Neural cell (in vitro differentiated cells): ENCODE data around the gene ODAD4. TPM values are rescaled to one million over a fixed set of nuclear protein-coding genes. Genes with fewer than 3 reads are reported as not detected.

Experiments used
- H2AFZ ChIP-seq: fragments of 200-600, 300-800 bp; sonication (generic), shearing (Covaris generic); 2 replicates; pipeline ENCODE4 v1.6.0; 2014; ENCODE audit warnings: low read depth, mild to moderate bottlenecking, antibody characterized with exemption, low read length, moderate library complexity
- H3F3A ChIP-seq: fragments of 200-600 bp; shearing (Covaris generic); 2 replicates; pipeline ENCODE4 v1.6.1; 2016; ENCODE audit warnings: mild to moderate bottlenecking, moderate library complexity, mixed read lengths, antibody characterized with exemption, low read length; ENCODE audit not compliant: insufficient read depth, poor library complexity, severe bottlenecking
- H3K27ac ChIP-seq: fragments of 200-600, 300-800 bp; sonication (generic), shearing (Covaris generic); 2 replicates; pipeline ENCODE4 v1.5.1; 2014; ENCODE audit warnings: mild to moderate bottlenecking, low read length, moderate library complexity
- H3K27me3 ChIP-seq: fragments of 300-800, 200-600 bp; sonication (generic), shearing (Covaris generic); 2 replicates; pipeline ENCODE4 v1.6.0; 2014; ENCODE audit warnings: mild to moderate bottlenecking, low read depth, low read length, moderate library complexity; ENCODE audit not compliant: insufficient read depth
- H3K36me3 ChIP-seq: fragments of 300-800, 200-600 bp; sonication (generic), shearing (Covaris generic); 2 replicates; pipeline ENCODE4 v1.5.1; 2014; ENCODE audit warnings: mild to moderate bottlenecking, antibody characterized with exemption, low read length, moderate library complexity; ENCODE audit not compliant: insufficient read depth
- H3K4me2 ChIP-seq: fragments of 300-800, 200-600 bp; sonication (generic), shearing (Covaris generic); 2 replicates; pipeline ENCODE4 v1.6.0; 2014; ENCODE audit warnings: mild to moderate bottlenecking, low read length
- H3K4me3 ChIP-seq: fragments of 300-800, 200-600 bp; sonication (generic), shearing (Covaris generic); 2 replicates; pipeline ENCODE4 v1.5.1; 2014; ENCODE audit warnings: mild to moderate bottlenecking, low read length, moderate library complexity
- H3K79me2 ChIP-seq: fragments of 200-600 bp; shearing (Covaris generic); replicated peaks from 2 replicates; pipeline ENCODE4 v1.6.0; 2014; ENCODE audit warnings: mild to moderate bottlenecking, low read length, moderate library complexity; ENCODE audit not compliant: insufficient read depth
- H3K9ac ChIP-seq: fragments of 300-800, 200-600 bp; sonication (generic), shearing (Covaris generic); 2 replicates; pipeline ENCODE4 v1.6.1; 2016; ENCODE audit warnings: mild to moderate bottlenecking, low read length, mixed read lengths
- H3K9me2 ChIP-seq: fragments of 200-600 bp; shearing (Covaris generic); 2 replicates; pipeline ENCODE4 v1.6.1; 2016; ENCODE audit warnings: mild to moderate bottlenecking, low read length, mixed read lengths; ENCODE audit not compliant: insufficient read depth
- H3K9me3 ChIP-seq: fragments of 200-600, 300-800 bp; sonication (generic), shearing (Covaris generic); 2 replicates; pipeline ENCODE4 v1.6.1; 2016; ENCODE audit warnings: mild to moderate bottlenecking, mixed run types, low read length, moderate library complexity, mixed read lengths
- H4K20me1 ChIP-seq: fragments of 200-600 bp; shearing (Covaris generic); 2 replicates; pipeline ENCODE4 v1.6.1; 2016; ENCODE audit warnings: mild to moderate bottlenecking, mixed run types; ENCODE audit not compliant: insufficient read depth
- CTCF ChIP-seq: fragments of 450-650 bp; IDR thresholded peaks from 2 replicates; pipeline ENCODE4 v1.5.1; 2014; ENCODE audit warnings: antibody characterized with exemption, mild to moderate bottlenecking, moderate library complexity; ENCODE audit not compliant: poor library complexity, severe bottlenecking
- EP300 ChIP-seq: fragments of 450-650 bp; conservative IDR thresholded peaks from 2 replicates; pipeline ENCODE4 v1.6.1; 2014; ENCODE audit warnings: antibody characterized with exemption, mild to moderate bottlenecking, moderate library complexity; ENCODE audit not compliant: poor library complexity, severe bottlenecking
- EZH2 ChIP-seq: fragments of 200-600, 300-800 bp; shearing (Covaris generic), sonication (generic); IDR thresholded peaks from 2 replicates; pipeline ENCODE4 v1.6.1; 2014; ENCODE audit warnings: antibody characterized with exemption, low read length, borderline replicate concordance, mild to moderate bottlenecking; ENCODE audit not compliant: insufficient read depth, poor library complexity, severe bottlenecking
- MXI1 ChIP-seq: fragments of 450-650 bp; conservative IDR thresholded peaks from 2 replicates; pipeline ENCODE4 v1.6.1; 2014; ENCODE audit warnings: antibody characterized with exemption, mild to moderate bottlenecking; ENCODE audit not compliant: poor library complexity, severe bottlenecking
- POLR2AphosphoS5 ChIP-seq: IDR thresholded peaks from 2 replicates; pipeline ENCODE4 v1.6.1; 2012
- RAD21 ChIP-seq: fragments of 450-650 bp; conservative IDR thresholded peaks from 2 replicates; pipeline ENCODE4 v1.6.1; 2014; ENCODE audit warnings: antibody characterized with exemption, mild to moderate bottlenecking, moderate library complexity
- REST ChIP-seq: IDR thresholded peaks from 2 replicates; pipeline ENCODE4 v1.6.1; 2012; ENCODE audit warnings: borderline replicate concordance
- SMC3 ChIP-seq: fragments of 450-650 bp; conservative IDR thresholded peaks from 2 replicates; pipeline ENCODE4 v1.6.1; 2014; ENCODE audit warnings: antibody characterized with exemption, mild to moderate bottlenecking, moderate library complexity; ENCODE audit not compliant: poor library complexity
- TAF1 ChIP-seq: IDR thresholded peaks from 2 replicates; pipeline ENCODE4 v1.6.1; 2012; ENCODE audit warnings: low read depth
- polyA plus RNA-seq: library from polyadenylated mRNA; depleted of rRNA; stranded (reverse); fragments of >200 nt; gene quantifications from 2 replicates; pipeline ENCODE4 v1.2.3, GENCODE V29; 2014

ODAD4 gene
- polyA plus RNA-seq, 1 donor from 2014 or later = 5.7 TPM

GRCh38 chr17:41967921-41968578 lies 37.6 kb downstream of the ODAD4 start:
- Histone ChIP-seq H3K4me3 (peak overlapping the region; percentile 91), H3F3A (no peaks in the 10 kb centered on the region), H3K79me2 (peaks cover 18% of the 10 kb centered on the region), H3K27ac (no peak overlapping the region), H3K9me2 (no peaks in the 10 kb centered on the region), H2AFZ (no peak overlapping the region), H3K9me3 (no peaks in the 10 kb centered on the region), H3K36me3 (peaks cover 5% of the 10 kb centered on the region), H3K9ac (peak overlapping the region; percentile 85), H3K27me3 (no peaks in the 10 kb centered on the region), H3K4me2 (no peak overlapping the region), H4K20me1 (no peaks in the 10 kb centered on the region)
- TF ChIP-seq MXI1 (no peak), TAF1 (no peak), RAD21 (no peak), CTCF (no peak), EP300 (no peak), SMC3 (no peak), EZH2 (no peak), POLR2AphosphoS5 (no peak), REST (no peak)

- Histone ChIP-seq H2AFZ (no peak overlapping the region), H3K9me2 (no peaks in the 10 kb centered on the region), H3K9ac (no peak overlapping the region), H3F3A (no peaks in the 10 kb centered on the region), H3K79me2 (peaks cover 18% of the 10 kb centered on the region), H3K27me3 (no peaks in the 10 kb centered on the region), H3K27ac (no peak overlapping the region), H3K4me3 (no peak overlapping the region), H3K36me3 (peaks cover 5% of the 10 kb centered on the region), H4K20me1 (no peaks in the 10 kb centered on the region), H3K9me3 (no peaks in the 10 kb centered on the region), H3K4me2 (no peak overlapping the region)
- TF ChIP-seq REST (no peak), RAD21 (no peak), MXI1 (no peak), EP300 (no peak), CTCF (no peak), SMC3 (no peak), POLR2AphosphoS5 (no peak), EZH2 (no peak), TAF1 (no peak)
Observed at GRCh38 chr17:41968676-41969075, 38.3 kb downstream of the ODAD4 start.
